ENCODE data around the gene ME1. TPM values are rescaled to one million over a fixed set of nuclear protein-coding genes. Genes with fewer than 3 reads are reported as not detected.

Gene ME1
- total RNA-seq, 2 experiments from 2014 or later = 0.50 to 0.88 TPM

DNA sequence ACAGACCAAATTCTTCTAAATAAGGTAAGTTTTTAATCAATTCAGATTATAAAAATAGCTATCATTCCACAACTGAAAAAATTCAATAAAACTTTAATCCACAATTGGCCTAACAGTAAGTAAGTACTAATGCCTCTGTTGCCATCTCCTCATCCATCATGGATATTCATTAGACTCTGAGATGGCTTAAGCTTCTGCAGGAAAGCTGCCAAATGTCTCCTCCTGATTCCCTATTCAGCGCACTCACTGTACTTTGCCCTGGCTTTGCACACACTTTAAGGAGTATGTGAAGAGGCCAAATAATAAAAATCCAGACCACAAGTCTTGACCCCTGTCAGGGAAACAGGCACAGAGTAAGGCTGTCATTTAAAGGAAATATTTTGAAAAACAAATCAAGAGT is 261.3 kb downstream of the ME1 start:
- no peak for DNase-seq
- Mint-ChIP-seq H3K36me3 (peaks cover 17% of the 10 kb centered on the region), H3K4me3 (no peak overlapping the region), H3K4me1 (peaks cover 1% of the 10 kb centered on the region), H3K27ac (no peak overlapping the region), H3K9me3 (no peaks in the 10 kb centered on the region), H3K27me3 (no peaks in the 10 kb centered on the region)
- ATAC-seq (ENCODE audit: low read depth) = no peak
- POLR2A ChIA-PET = no interaction called here

DNA sequence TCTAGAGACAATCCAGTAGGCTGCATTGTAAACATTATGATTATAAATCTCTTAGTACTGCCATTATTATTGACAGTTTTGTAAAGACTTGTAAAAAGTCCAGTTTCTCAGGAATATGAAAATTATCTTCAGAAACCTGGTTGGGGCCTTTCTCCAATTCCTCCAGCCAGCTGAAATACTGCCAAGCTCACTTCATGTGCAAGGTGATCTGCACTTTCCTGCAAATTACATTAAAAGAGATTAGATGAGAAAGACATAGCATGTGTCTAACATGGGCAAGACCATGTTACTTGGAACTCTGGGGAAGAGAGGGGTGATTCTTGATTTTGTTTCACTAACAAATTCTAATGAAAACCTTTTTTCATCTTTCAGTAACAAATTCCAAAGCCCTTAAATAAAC is 261.7 kb downstream of the ME1 start:
- H3K27me3 Mint-ChIP-seq = no peaks in the 10 kb centered on the region
- no peak for ATAC-seq (ENCODE audit: low read depth)
- H3K27ac Mint-ChIP-seq = no peak overlapping the region

DNA sequence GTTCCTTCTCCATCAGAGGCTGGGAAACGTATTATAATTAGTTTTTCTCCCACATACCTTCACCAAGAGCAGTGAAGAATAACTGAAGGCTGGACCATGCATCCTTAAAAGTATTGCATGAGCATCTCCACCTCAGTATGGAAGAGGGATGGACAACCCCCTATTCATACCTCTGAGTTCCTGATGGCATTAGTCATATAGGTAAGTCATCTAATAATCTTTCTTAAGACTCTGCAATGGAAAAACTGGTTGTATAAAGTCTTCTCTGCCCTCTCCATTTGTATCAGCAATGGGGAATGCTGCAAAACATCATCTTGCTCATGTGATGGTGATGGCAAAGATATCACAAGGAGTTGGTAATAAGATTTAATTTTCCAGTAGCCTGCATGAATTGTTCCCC is 262.3 kb downstream of the ME1 start:
- ATAC-seq (ENCODE audit: low read depth) (no peak), DNase-seq (no peak)
- POLR2A ChIA-PET = no interaction called here
- Mint-ChIP-seq H3K4me3 (no peak overlapping the region), H3K9me3 (no peaks in the 10 kb centered on the region), H3K36me3 (peaks cover 18% of the 10 kb centered on the region), H3K27ac (no peak overlapping the region), H3K27me3 (no peaks in the 10 kb centered on the region), H3K4me1 (peaks cover 3% of the 10 kb centered on the region)

More for the DNA sequence above, 261.7 kb downstream of the ME1 start:
- Mint-ChIP-seq H3K4me3 (no peak overlapping the region), H3K36me3 (peaks cover 19% of the 10 kb centered on the region), H3K4me1 (peaks cover 3% of the 10 kb centered on the region), H3K9me3 (no peaks in the 10 kb centered on the region)
- POLR2A ChIA-PET = no interaction called here
- DNase-seq = no peak

DNA sequence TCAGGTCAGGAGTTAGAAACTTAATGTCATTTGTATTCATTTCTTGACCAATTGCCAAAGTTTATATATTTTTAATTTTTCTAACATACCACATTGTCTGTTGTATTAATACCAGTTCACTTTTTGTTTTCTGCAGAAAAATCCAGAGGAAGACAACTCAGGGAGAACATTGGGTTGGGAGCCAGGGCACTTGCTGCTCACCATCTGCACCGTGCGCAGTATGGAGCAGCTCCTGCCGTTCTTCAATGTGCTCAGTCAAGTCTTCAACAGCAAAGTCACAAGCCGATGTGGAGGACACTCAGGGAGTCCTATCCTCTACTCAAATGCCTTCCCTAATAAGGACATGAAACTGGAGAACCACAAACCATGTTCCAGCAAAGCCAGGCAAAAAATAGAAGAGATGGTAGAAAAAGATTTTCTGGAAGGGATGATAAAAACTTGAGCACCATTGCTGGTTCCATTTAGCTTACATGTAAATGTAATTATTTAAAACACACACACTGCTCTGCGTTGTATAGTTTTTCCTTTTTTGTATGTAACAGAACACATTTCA is 263.0 kb downstream of the ME1 start:
- H3K27me3 Mint-ChIP-seq = no peaks in the 10 kb centered on the region
- H3K4me3 Mint-ChIP-seq = no peak overlapping the region
- DNase-seq = no peak
- no peak for ATAC-seq (ENCODE audit: low read depth)
- H3K27ac Mint-ChIP-seq = no peak overlapping the region
- peaks cover 17% of the 10 kb centered on the region for H3K36me3 Mint-ChIP-seq
- no peaks in the 10 kb centered on the region for H3K9me3 Mint-ChIP-seq
- peaks cover 3% of the 10 kb centered on the region for H3K4me1 Mint-ChIP-seq
- POLR2A ChIA-PET = no interaction called here

Other genes starting within 250 kb of the ME1 start
- gene PGM3, start 237.8 kb downstream of the ME1 start, total RNA-seq = 10 to 100 TPM; 13.0 to 22.4 TPM
- 1 to 10 TPM; 2.2 TPM for gene RWDD2A, start 237.7 kb downstream of the ME1 start, total RNA-seq
- gene PRSS35, start 81.5 kb upstream of the ME1 start, total RNA-seq = under 1 TPM; 0.28 to 0.31 TPM